ENCODE results near the gene PEPD.

The PEPD gene

DNA sequence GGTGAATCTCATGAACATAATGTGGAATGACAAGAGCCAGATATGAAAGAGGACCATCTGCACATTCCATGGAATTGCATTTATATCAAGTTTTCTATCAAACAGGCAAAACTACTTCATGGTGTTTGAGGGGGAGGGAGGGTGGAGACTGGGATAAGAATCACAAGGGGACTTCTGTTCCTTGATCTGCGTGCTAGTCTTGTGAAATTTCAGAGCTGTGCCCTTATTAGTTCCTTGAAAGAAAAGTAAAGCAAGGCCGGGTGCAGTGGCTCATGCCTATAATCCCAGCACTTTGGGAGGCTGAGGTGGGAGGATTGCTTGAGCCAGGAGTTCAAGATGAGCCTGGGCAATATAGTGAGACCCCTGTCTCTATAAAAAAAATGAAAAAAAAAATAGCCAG is 178.3 kb downstream of the PEPD start:
- Histone ChIP-seq H3K4me1 (peaks cover 0 to 12% (median 0%) of the 10 kb centered on the region in 4 donors), H3K27ac (no peak overlapping the region), H3K36me3 (no peaks in the 10 kb centered on the region), H3K4me3 (no peak overlapping the region), H3K27me3 (peaks cover 0 to 32% of the 10 kb centered on the region in 2 donors), H3K9me3 (no peaks in the 10 kb centered on the region)
- intact Hi-C loops (cut with DNase I; ENCODE audit: low total_unique reads): no loop called here
- no peak for TF ChIP-seq CTCF (IDR thresholded peaks at IDR 0.05)
- no peak for DNase-seq

GRCh38 chr19:33340991-33341390 is 180.6 kb downstream of the PEPD start:
- no peak overlapping the region for H3K27ac ChIP-seq
- intact Hi-C loops (cut with DNase I; ENCODE audit: low total_unique reads): no loop called here

GRCh38 chr19:33339016-33339984 is 182.3 kb downstream of the PEPD start:
- DNase-seq: no peak
- no peaks in the 10 kb centered on the region for H3K36me3 ChIP-seq
- no peak overlapping the region for H3K27ac ChIP-seq
- no peak overlapping the region for H3K4me3 ChIP-seq
- TF ChIP-seq CTCF (IDR thresholded peaks at IDR 0.05): no peak
- H3K27me3 ChIP-seq: peaks cover 0 to 14% of the 10 kb centered on the region in 2 donors
- intact Hi-C loops (cut with DNase I; ENCODE audit: low total_unique reads): no loop called here
- H3K9me3 ChIP-seq: no peaks in the 10 kb centered on the region
- H3K4me1 ChIP-seq: peaks cover 0 to 8% (median 0%) of the 10 kb centered on the region in 4 donors

More at GRCh38 chr19:33340991-33341390, 180.6 kb downstream of the PEPD start:
- Histone ChIP-seq H3K4me3 (no peak overlapping the region), H3K9me3 (no peaks in the 10 kb centered on the region), H3K27me3 (peaks cover 0 to 22% of the 10 kb centered on the region in 2 donors), H3K36me3 (no peaks in the 10 kb centered on the region), H3K4me1 (peaks cover 0 to 12% (median 0%) of the 10 kb centered on the region in 4 donors)
- DNase-seq: no peak
- TF ChIP-seq CTCF (IDR thresholded peaks at IDR 0.05): no peak
